ENCODE measurements around the gene OBSCN.
"Not testable (repeated sequence)": the region's sequence is repeated elsewhere in the genome, so short reads cannot be mapped to it uniquely, and the experiment has no call there.

OBSCN gene

DNA sequence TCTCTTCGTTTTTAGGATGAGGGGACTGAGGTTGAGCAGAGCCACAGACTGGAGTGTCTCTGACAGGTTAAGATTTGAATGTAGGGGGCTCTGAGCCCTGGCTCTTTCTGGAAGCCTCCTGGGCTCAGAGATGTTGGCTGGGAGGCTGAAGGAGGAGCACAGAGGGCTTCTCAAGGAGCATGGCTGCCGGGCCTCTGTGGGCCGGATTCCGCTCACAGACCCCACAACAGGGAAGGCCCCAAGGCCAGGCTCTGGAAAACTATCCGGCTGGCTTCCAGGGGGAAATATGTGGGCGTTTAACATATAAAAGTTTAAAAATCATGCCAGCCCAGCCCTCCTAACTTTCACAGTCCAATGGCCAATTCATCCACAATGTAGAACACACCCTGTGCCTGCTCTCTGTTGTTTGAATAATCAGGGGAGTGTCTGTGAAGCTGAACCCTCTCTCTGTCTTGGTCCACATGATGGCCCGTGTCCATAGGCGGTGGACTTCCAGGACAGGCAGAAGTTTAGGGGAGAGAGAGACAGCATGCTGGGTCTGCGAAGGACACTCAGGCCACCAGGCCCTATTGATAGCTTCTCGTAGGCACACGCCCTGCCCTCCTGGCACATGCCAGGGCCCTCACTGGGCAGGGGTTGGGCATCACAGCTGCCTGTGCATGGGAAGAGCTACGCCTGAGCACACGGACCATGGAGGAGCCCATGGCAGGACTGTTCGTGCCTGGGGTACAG lies 10.8 kb downstream of the OBSCN start:
- H3K4me3 ChIP-seq (ENCODE audit: low read depth, low read length), result no peak overlapping the region
- TF ChIP-seq CTCF (IDR thresholded peaks at IDR 0.05; ENCODE audit: control insufficient read depth, extremely low read depth, insufficient read depth), result no peak

GRCh38 chr1:228219245-228219961 lies 11.6 kb downstream of the OBSCN start:
- no peak for TF ChIP-seq CTCF (IDR thresholded peaks at IDR 0.05; ENCODE audit: control insufficient read depth, extremely low read depth, insufficient read depth)
- no peak for DNase-seq (ENCODE audit: low read depth)
- no peak overlapping the region for H3K4me3 ChIP-seq (ENCODE audit: low read depth, low read length)

More for the DNA sequence above, 10.8 kb downstream of the OBSCN start:
- no peak for DNase-seq (ENCODE audit: low read depth)

GRCh38 chr1:228219962-228220780 lies 12.3 kb downstream of the OBSCN start:
- no peak overlapping the region for H3K4me3 ChIP-seq (ENCODE audit: low read depth, low read length)
- no peak for TF ChIP-seq CTCF (IDR thresholded peaks at IDR 0.05; ENCODE audit: control insufficient read depth, extremely low read depth, insufficient read depth)
- no peak for DNase-seq (ENCODE audit: low read depth)

- not testable (repeated sequence) for H3K4me3 ChIP-seq (ENCODE audit: low read depth, low read length); DNase-seq (ENCODE audit: low read depth)
Measured at GRCh38 chr1:228221097-228221496, 13.3 kb downstream of the OBSCN start.

DNA sequence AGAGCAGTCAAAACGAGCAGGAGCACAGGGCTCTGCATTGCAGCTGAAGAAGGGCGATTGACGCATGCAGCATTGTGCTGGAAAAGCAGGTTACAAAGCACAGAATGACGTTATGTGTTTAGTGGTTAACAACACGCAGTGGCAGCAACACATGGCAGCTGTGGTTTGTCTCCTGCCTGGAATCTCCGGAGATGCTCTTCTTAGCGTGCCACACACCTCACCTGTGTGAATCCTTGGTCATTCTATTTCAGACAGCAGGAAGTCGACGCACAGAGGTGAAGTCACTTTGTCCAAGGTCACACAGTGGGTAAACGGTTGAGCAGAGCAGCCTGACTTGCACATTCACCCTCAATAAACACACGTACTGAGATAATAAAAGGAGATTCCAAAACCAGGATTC lies 14.7 kb downstream of the OBSCN start:
- no peak for TF ChIP-seq CTCF (IDR thresholded peaks at IDR 0.05; ENCODE audit: control insufficient read depth, extremely low read depth, insufficient read depth)
- H3K4me3 ChIP-seq (ENCODE audit: low read depth, low read length), result no peak overlapping the region
- no peak for DNase-seq (ENCODE audit: low read depth)

GRCh38 chr1:228224198-228225164 lies 16.6 kb downstream of the OBSCN start:
- no peak for TF ChIP-seq CTCF (IDR thresholded peaks at IDR 0.05; ENCODE audit: control insufficient read depth, extremely low read depth, insufficient read depth)
- DNase-seq (ENCODE audit: low read depth), result no peak
- no peak overlapping the region for H3K4me3 ChIP-seq (ENCODE audit: low read depth, low read length)

Measured in LNCaP clone FGC (cell line).